ENCODE results near the gene URM1.

GRCh38 chr9:128434340-128434739 lies 63.2 kb downstream of the URM1 start:
- TF ChIP-seq EZH2 (IDR thresholded peaks at IDR 0.05; ENCODE audit: borderline replicate concordance, low read length) (no peak), CTCF (IDR thresholded peaks at IDR 0.05; ENCODE audit: low read length) (no peak)

Data from OCI-LY1 (cell line).